ENCODE measurements around the gene ROPN1B.
"Not testable (repeated sequence)": the region's sequence is repeated elsewhere in the genome, so short reads cannot be mapped to it uniquely, and the experiment has no call there.

Gene ROPN1B

GRCh38 chr3:125958511-125959316 lies 10.3 kb upstream of the ROPN1B start:
- DNase-seq = no peak

- no peak for DNase-seq
Measured at GRCh38 chr3:125959317-125960065, 9.5 kb upstream of the ROPN1B start.

- DNase-seq = no peak
Measured at GRCh38 chr3:125960066-125960424, 8.9 kb upstream of the ROPN1B start.

- no peak for DNase-seq
Measured at GRCh38 chr3:125960456-125961288, 8.3 kb upstream of the ROPN1B start.

- no peak for DNase-seq
Measured at GRCh38 chr3:125961289-125961589, 7.7 kb upstream of the ROPN1B start.

- DNase-seq = not testable (repeated sequence)
Measured at GRCh38 chr3:125963834-125964233, 5.1 kb upstream of the ROPN1B start.

- DNase-seq = no peak
Measured at GRCh38 chr3:125965505-125965904, 3.5 kb upstream of the ROPN1B start.

- no peak for DNase-seq
Measured at GRCh38 chr3:125967156-125967555, 1.8 kb upstream of the ROPN1B start.

- not testable (repeated sequence) for DNase-seq
Measured at GRCh38 chr3:125968121-125968520, 857 bp upstream of the ROPN1B start.

GRCh38 chr3:125971997-125972944 lies 3.3 kb downstream of the ROPN1B start:
- peak; percentile 7 for DNase-seq

- not testable (repeated sequence) for DNase-seq
Measured at GRCh38 chr3:125975245-125976002, 6.4 kb downstream of the ROPN1B start.

GRCh38 chr3:125976003-125976390 lies 7.0 kb downstream of the ROPN1B start:
- DNase-seq = not testable (repeated sequence)

GRCh38 chr3:125977104-125977503 lies 8.1 kb downstream of the ROPN1B start:
- not testable (repeated sequence) for DNase-seq

GRCh38 chr3:125984951-125985350 lies 16.0 kb downstream of the ROPN1B start:
- DNase-seq = not testable (repeated sequence)

GRCh38 chr3:125990253-125990970 lies 21.4 kb downstream of the ROPN1B start:
- peak; percentile 60 for DNase-seq

- not testable (repeated sequence) for DNase-seq
Measured at GRCh38 chr3:125996751-125997150, 27.8 kb downstream of the ROPN1B start.

- DNase-seq = no peak
Measured at GRCh38 chr3:126002189-126002588, 33.2 kb downstream of the ROPN1B start.

GRCh38 chr3:126003447-126004190 lies 34.6 kb downstream of the ROPN1B start:
- no peak for DNase-seq

GRCh38 chr3:126004217-126004616 lies 35.2 kb downstream of the ROPN1B start:
- DNase-seq = no peak

- no peak for DNase-seq
Measured at GRCh38 chr3:126004692-126005091, 35.7 kb downstream of the ROPN1B start.

Measured in activated effector memory CD4-positive, alpha-beta T cell treated with Interleukin-2 at 50 U/mL for 16 hours (primary cell).